Stimulated activated naive B cell treated with anti-CD40 and anti-IgM and Interleukin-4, amounts not matched to agents 10 μg/mL and 1 μg/mL and 100 μg/mL, for 72 hours (primary cell): Measurements from ENCODE around the gene LSMEM2.
A peak's percentile ranks its signal among the peaks of the same experiment; 100 is the strongest.

Experiments used
- ATAC-seq, 2 donors: fragments of 150-1000 bp; cut with Tn5 transposase; replicated peaks; 2 replicates each; pipeline ENCODE4 v1.10.0; 2021; ENCODE audit warnings: moderate library complexity in 1 of 2
- DNase-seq: peaks from one replicate; pipeline ENCODE4 v3.0.0; 2021
- H3K27ac Mint-ChIP-seq: one replicate; pipeline ENCODE4 v1.8.0; 2022; ENCODE audit warnings: mild to moderate bottlenecking, mixed read lengths
- H3K27me3 Mint-ChIP-seq, 2 donors: one replicate each; pipeline ENCODE4 v1.8.0; 2022; ENCODE audit warnings: mixed read lengths in 2 of 2
- H3K36me3 Mint-ChIP-seq, 2 donors: one replicate each; pipeline ENCODE4 v1.8.0; 2022; ENCODE audit warnings: mixed read lengths in 2 of 2, mild to moderate bottlenecking in 1 of 2
- H3K4me1 Mint-ChIP-seq, 2 donors: one replicate each; pipeline ENCODE4 v1.8.0; 2022; ENCODE audit warnings: mixed read lengths in 2 of 2, mild to moderate bottlenecking in 1 of 2
- H3K4me3 Mint-ChIP-seq, 2 donors: one replicate each; pipeline ENCODE4 v1.8.0; 2022; ENCODE audit warnings: mild to moderate bottlenecking in 2 of 2, mixed read lengths in 2 of 2, moderate library complexity in 1 of 2
- H3K9me3 Mint-ChIP-seq, 2 donors: one replicate each; pipeline ENCODE4 v1.8.0; 2022; ENCODE audit warnings: mixed read lengths in 2 of 2, mild to moderate bottlenecking in 1 of 2

LSMEM2 gene

GRCh38 chr3:50278880-50279224 lies at the start of gene LSMEM2:
Gene LSMEM2, plus strand, starts transcription at chr3:50279087. Its CDS starts 27 bp downstream, at chr3:50279114.
- H3K27me3 Mint-ChIP-seq: peaks cover 33 to 38% of the 10 kb centered on the region in 2 donors
- no peak for ATAC-seq
- peaks cover 14 to 26% of the 10 kb centered on the region in 2 donors for H3K4me1 Mint-ChIP-seq
- no peak for DNase-seq
- H3K4me3 Mint-ChIP-seq: no peak within 1 kb of the TSS
- no peaks in the 10 kb centered on the region for H3K9me3 Mint-ChIP-seq
- no peaks in the 10 kb centered on the region for H3K36me3 Mint-ChIP-seq
- no peak within 1 kb of the TSS for H3K27ac Mint-ChIP-seq

GRCh38 chr3:50229490-50229889 lies 49.4 kb upstream of the LSMEM2 start:
- no peak overlapping the region for H3K4me3 Mint-ChIP-seq

GRCh38 chr3:50230104-50230793 lies 48.6 kb upstream of the LSMEM2 start:
- H3K36me3 Mint-ChIP-seq: no peaks in the 10 kb centered on the region
- H3K9me3 Mint-ChIP-seq: no peaks in the 10 kb centered on the region
- peaks cover 39 to 55% of the 10 kb centered on the region in 2 donors for H3K4me1 Mint-ChIP-seq
- no peak for ATAC-seq
- no peak overlapping the region for H3K4me3 Mint-ChIP-seq
- peak overlapping the region; percentile 73 for H3K27ac Mint-ChIP-seq
- no peak for DNase-seq
- H3K27me3 Mint-ChIP-seq: peaks cover 0 to 3% of the 10 kb centered on the region in 2 donors

More at GRCh38 chr3:50229490-50229889, 49.4 kb upstream of the LSMEM2 start:
- Mint-ChIP-seq H3K4me1 (peaks cover 39 to 55% of the 10 kb centered on the region in 2 donors), H3K9me3 (no peaks in the 10 kb centered on the region), H3K27ac (no peak overlapping the region), H3K36me3 (no peaks in the 10 kb centered on the region), H3K27me3 (peaks cover 0 to 5% of the 10 kb centered on the region in 2 donors)
- DNase-seq (no peak), ATAC-seq (no peak)

- no peaks in the 10 kb centered on the region for H3K36me3 Mint-ChIP-seq
- H3K27ac Mint-ChIP-seq: peak overlapping the region; percentile 73
- DNase-seq: no peak
- H3K27me3 Mint-ChIP-seq: no peaks in the 10 kb centered on the region
- ATAC-seq: no peak
- H3K9me3 Mint-ChIP-seq: no peaks in the 10 kb centered on the region
- no peak overlapping the region for H3K4me3 Mint-ChIP-seq
- peaks cover 41 to 49% of the 10 kb centered on the region in 2 donors for H3K4me1 Mint-ChIP-seq
Observed at GRCh38 chr3:50230794-50231125, 48.1 kb upstream of the LSMEM2 start.

GRCh38 chr3:50231581-50231980 lies 47.3 kb upstream of the LSMEM2 start:
- Mint-ChIP-seq H3K36me3 (peaks cover 2 to 3% of the 10 kb centered on the region in 2 donors), H3K4me1 (peaks cover 38 to 42% of the 10 kb centered on the region in 2 donors), H3K27ac (no peak overlapping the region), H3K4me3 (no peak overlapping the region), H3K9me3 (no peaks in the 10 kb centered on the region), H3K27me3 (no peaks in the 10 kb centered on the region)
- DNase-seq (no peak), ATAC-seq (no peak)

GRCh38 chr3:50232303-50232702 lies 46.6 kb upstream of the LSMEM2 start:
- DNase-seq (no peak), ATAC-seq (no peak)
- H3K4me3 Mint-ChIP-seq: no peak overlapping the region
- H3K9me3 Mint-ChIP-seq: no peaks in the 10 kb centered on the region
- peaks cover 38 to 41% of the 10 kb centered on the region in 2 donors for H3K4me1 Mint-ChIP-seq
- H3K27ac Mint-ChIP-seq: no peak overlapping the region
- peaks cover 10% of the 10 kb centered on the region in 2 donors for H3K36me3 Mint-ChIP-seq
- no peaks in the 10 kb centered on the region for H3K27me3 Mint-ChIP-seq

- DNase-seq: no peak
- no peaks in the 10 kb centered on the region for H3K27me3 Mint-ChIP-seq
- H3K4me3 Mint-ChIP-seq: no peak overlapping the region
- H3K4me1 Mint-ChIP-seq: peaks cover 39 to 41% of the 10 kb centered on the region in 2 donors
- ATAC-seq: no peak
- peaks cover 18 to 19% of the 10 kb centered on the region in 2 donors for H3K36me3 Mint-ChIP-seq
- H3K9me3 Mint-ChIP-seq: no peaks in the 10 kb centered on the region
- H3K27ac Mint-ChIP-seq: no peak overlapping the region
Observed at GRCh38 chr3:50233176-50233575, 45.7 kb upstream of the LSMEM2 start.

- Mint-ChIP-seq H3K27me3 (no peaks in the 10 kb centered on the region), H3K36me3 (peaks cover 30 to 32% of the 10 kb centered on the region in 2 donors), H3K27ac (peak within 1 kb of the TSS; percentile 97), H3K4me3 (peak within 1 kb of the TSS; percentile 98 to 99), H3K9me3 (no peaks in the 10 kb centered on the region), H3K4me1 (peaks cover 35 to 42% of the 10 kb centered on the region in 2 donors)
- DNase-seq (peak; percentile 99), ATAC-seq (peak; percentile 92)
Observed at GRCh38 chr3:50235716-50236483, 43.0 kb upstream of the LSMEM2 start, which contains the start of gene GNAI2. Gene GNAI2, plus strand, starts transcription at chr3:50236204. Its CDS starts 132 bp downstream, at chr3:50236336.

GRCh38 chr3:50236484-50237132 lies 42.3 kb upstream of the LSMEM2 start:
- DNase-seq (no peak), ATAC-seq (no peak)
- H3K4me1 Mint-ChIP-seq: peaks cover 39 to 44% of the 10 kb centered on the region in 2 donors
- H3K27ac Mint-ChIP-seq: peak overlapping the region; percentile 97
- H3K27me3 Mint-ChIP-seq: no peaks in the 10 kb centered on the region
- peaks cover 35% of the 10 kb centered on the region in 2 donors for H3K36me3 Mint-ChIP-seq
- no peaks in the 10 kb centered on the region for H3K9me3 Mint-ChIP-seq
- peak overlapping the region; percentile 98 to 99 for H3K4me3 Mint-ChIP-seq

GRCh38 chr3:50237133-50237651 lies 41.7 kb upstream of the LSMEM2 start:
- Mint-ChIP-seq H3K4me3 (peak overlapping the region; percentile 98 to 99), H3K4me1 (peaks cover 44 to 50% of the 10 kb centered on the region in 2 donors), H3K27me3 (no peaks in the 10 kb centered on the region), H3K9me3 (no peaks in the 10 kb centered on the region), H3K27ac (peak overlapping the region; percentile 97), H3K36me3 (peaks cover 35% of the 10 kb centered on the region in 2 donors)
- no peak for ATAC-seq
- DNase-seq: no peak

GRCh38 chr3:50237754-50238548 lies 40.9 kb upstream of the LSMEM2 start:
- DNase-seq (peak; percentile 78), ATAC-seq (peak; percentile 49 to 58)
- Mint-ChIP-seq H3K27ac (peak overlapping the region; percentile 97), H3K4me3 (peak overlapping the region; percentile 98 to 99), H3K36me3 (peaks cover 35 to 39% of the 10 kb centered on the region in 2 donors), H3K9me3 (no peaks in the 10 kb centered on the region), H3K4me1 (peaks cover 44 to 57% of the 10 kb centered on the region in 2 donors), H3K27me3 (no peaks in the 10 kb centered on the region)

- peaks cover 43 to 64% of the 10 kb centered on the region in 2 donors for H3K4me1 Mint-ChIP-seq
- peak overlapping the region; percentile 98 to 99 for H3K4me3 Mint-ChIP-seq
Observed at GRCh38 chr3:50238549-50239026, 40.3 kb upstream of the LSMEM2 start.

GRCh38 chr3:50239649-50240048 lies 39.2 kb upstream of the LSMEM2 start:
- H3K9me3 Mint-ChIP-seq: no peaks in the 10 kb centered on the region
- peaks cover 38 to 46% of the 10 kb centered on the region in 2 donors for H3K36me3 Mint-ChIP-seq
- DNase-seq (no peak), ATAC-seq (no peak)
- H3K4me3 Mint-ChIP-seq: peak overlapping the region; percentile 45 to 98
- H3K4me1 Mint-ChIP-seq: peaks cover 49 to 74% of the 10 kb centered on the region in 2 donors
- no peaks in the 10 kb centered on the region for H3K27me3 Mint-ChIP-seq
- peak overlapping the region; percentile 87 for H3K27ac Mint-ChIP-seq

More at GRCh38 chr3:50238549-50239026, 40.3 kb upstream of the LSMEM2 start:
- no peak for ATAC-seq
- Mint-ChIP-seq H3K27me3 (no peaks in the 10 kb centered on the region), H3K36me3 (peaks cover 35 to 41% of the 10 kb centered on the region in 2 donors), H3K27ac (peak overlapping the region; percentile 97), H3K9me3 (no peaks in the 10 kb centered on the region)
- DNase-seq: no peak
